Neural cell (in vitro differentiated cells): ENCODE data around the gene HSD11B2. TPM values are rescaled to one million over a fixed set of nuclear protein-coding genes. Genes with fewer than 3 reads are reported as not detected.

ENCODE experiments used
- H2AFZ ChIP-seq: fragments of 200-600, 300-800 bp; sonication (generic), shearing (Covaris generic); 2 replicates; pipeline ENCODE4 v1.6.0; 2014; ENCODE audit warnings: low read depth, mild to moderate bottlenecking, antibody characterized with exemption, low read length, moderate library complexity
- H3F3A ChIP-seq: fragments of 200-600 bp; shearing (Covaris generic); 2 replicates; pipeline ENCODE4 v1.6.1; 2016; ENCODE audit warnings: mild to moderate bottlenecking, moderate library complexity, mixed read lengths, antibody characterized with exemption, low read length; ENCODE audit not compliant: insufficient read depth, poor library complexity, severe bottlenecking
- H3K27ac ChIP-seq: fragments of 200-600, 300-800 bp; sonication (generic), shearing (Covaris generic); 2 replicates; pipeline ENCODE4 v1.5.1; 2014; ENCODE audit warnings: mild to moderate bottlenecking, low read length, moderate library complexity
- H3K27me3 ChIP-seq: fragments of 300-800, 200-600 bp; sonication (generic), shearing (Covaris generic); 2 replicates; pipeline ENCODE4 v1.6.0; 2014; ENCODE audit warnings: mild to moderate bottlenecking, low read depth, low read length, moderate library complexity; ENCODE audit not compliant: insufficient read depth
- H3K36me3 ChIP-seq: fragments of 300-800, 200-600 bp; sonication (generic), shearing (Covaris generic); 2 replicates; pipeline ENCODE4 v1.5.1; 2014; ENCODE audit warnings: mild to moderate bottlenecking, antibody characterized with exemption, low read length, moderate library complexity; ENCODE audit not compliant: insufficient read depth
- H3K4me2 ChIP-seq: fragments of 300-800, 200-600 bp; sonication (generic), shearing (Covaris generic); 2 replicates; pipeline ENCODE4 v1.6.0; 2014; ENCODE audit warnings: mild to moderate bottlenecking, low read length
- H3K4me3 ChIP-seq: fragments of 300-800, 200-600 bp; sonication (generic), shearing (Covaris generic); 2 replicates; pipeline ENCODE4 v1.5.1; 2014; ENCODE audit warnings: mild to moderate bottlenecking, low read length, moderate library complexity
- H3K79me2 ChIP-seq: fragments of 200-600 bp; shearing (Covaris generic); replicated peaks from 2 replicates; pipeline ENCODE4 v1.6.0; 2014; ENCODE audit warnings: mild to moderate bottlenecking, low read length, moderate library complexity; ENCODE audit not compliant: insufficient read depth
- H3K9ac ChIP-seq: fragments of 300-800, 200-600 bp; sonication (generic), shearing (Covaris generic); 2 replicates; pipeline ENCODE4 v1.6.1; 2016; ENCODE audit warnings: mild to moderate bottlenecking, low read length, mixed read lengths
- H3K9me2 ChIP-seq: fragments of 200-600 bp; shearing (Covaris generic); 2 replicates; pipeline ENCODE4 v1.6.1; 2016; ENCODE audit warnings: mild to moderate bottlenecking, low read length, mixed read lengths; ENCODE audit not compliant: insufficient read depth
- H3K9me3 ChIP-seq: fragments of 200-600, 300-800 bp; sonication (generic), shearing (Covaris generic); 2 replicates; pipeline ENCODE4 v1.6.1; 2016; ENCODE audit warnings: mild to moderate bottlenecking, mixed run types, low read length, moderate library complexity, mixed read lengths
- H4K20me1 ChIP-seq: fragments of 200-600 bp; shearing (Covaris generic); 2 replicates; pipeline ENCODE4 v1.6.1; 2016; ENCODE audit warnings: mild to moderate bottlenecking, mixed run types; ENCODE audit not compliant: insufficient read depth
- EP300 ChIP-seq: fragments of 450-650 bp; conservative IDR thresholded peaks from 2 replicates; pipeline ENCODE4 v1.6.1; 2014; ENCODE audit warnings: antibody characterized with exemption, mild to moderate bottlenecking, moderate library complexity; ENCODE audit not compliant: poor library complexity, severe bottlenecking
- EZH2 ChIP-seq: fragments of 200-600, 300-800 bp; shearing (Covaris generic), sonication (generic); IDR thresholded peaks from 2 replicates; pipeline ENCODE4 v1.6.1; 2014; ENCODE audit warnings: antibody characterized with exemption, low read length, borderline replicate concordance, mild to moderate bottlenecking; ENCODE audit not compliant: insufficient read depth, poor library complexity, severe bottlenecking
- MXI1 ChIP-seq: fragments of 450-650 bp; conservative IDR thresholded peaks from 2 replicates; pipeline ENCODE4 v1.6.1; 2014; ENCODE audit warnings: antibody characterized with exemption, mild to moderate bottlenecking; ENCODE audit not compliant: poor library complexity, severe bottlenecking
- POLR2AphosphoS5 ChIP-seq: IDR thresholded peaks from 2 replicates; pipeline ENCODE4 v1.6.1; 2012
- RAD21 ChIP-seq: fragments of 450-650 bp; conservative IDR thresholded peaks from 2 replicates; pipeline ENCODE4 v1.6.1; 2014; ENCODE audit warnings: antibody characterized with exemption, mild to moderate bottlenecking, moderate library complexity
- SMC3 ChIP-seq: fragments of 450-650 bp; conservative IDR thresholded peaks from 2 replicates; pipeline ENCODE4 v1.6.1; 2014; ENCODE audit warnings: antibody characterized with exemption, mild to moderate bottlenecking, moderate library complexity; ENCODE audit not compliant: poor library complexity
- TAF1 ChIP-seq: IDR thresholded peaks from 2 replicates; pipeline ENCODE4 v1.6.1; 2012; ENCODE audit warnings: low read depth
- polyA plus RNA-seq: library from polyadenylated mRNA; depleted of rRNA; stranded (reverse); fragments of >200 nt; gene quantifications from 2 replicates; pipeline ENCODE4 v1.2.3, GENCODE V29; 2014
- TF ChIP-seq, protein P1 (sequence below): fragments of 450-650 bp; IDR thresholded peaks from 2 replicates; pipeline ENCODE4 v1.5.1; 2014; ENCODE audit warnings: antibody characterized with exemption, mild to moderate bottlenecking, moderate library complexity; ENCODE audit not compliant: poor library complexity, severe bottlenecking
- TF ChIP-seq, protein P2 (sequence below): IDR thresholded peaks from 2 replicates; pipeline ENCODE4 v1.6.1; 2012; ENCODE audit warnings: borderline replicate concordance

Gene HSD11B2
- polyA plus RNA-seq, 1 donor from 2014 or later: 0.24 TPM

- Histone ChIP-seq H3K36me3 (no peaks in the 10 kb centered on the region), H3K9ac (no peak overlapping the region), H4K20me1 (no peaks in the 10 kb centered on the region), H3F3A (no peaks in the 10 kb centered on the region), H3K79me2 (no peaks in the 10 kb centered on the region), H3K9me3 (no peaks in the 10 kb centered on the region), H3K4me2 (no peak overlapping the region), H3K27me3 (no peaks in the 10 kb centered on the region), H3K27ac (no peak overlapping the region), H3K4me3 (no peak overlapping the region), H2AFZ (no peak overlapping the region), H3K9me2 (no peaks in the 10 kb centered on the region)
- TF ChIP-seq EZH2 (no peak), TAF1 (no peak), RAD21 (no peak), POLR2AphosphoS5 (no peak), SMC3 (no peak), MXI1 (no peak), EP300 (no peak)
- TF ChIP-seq, protein P1, sequence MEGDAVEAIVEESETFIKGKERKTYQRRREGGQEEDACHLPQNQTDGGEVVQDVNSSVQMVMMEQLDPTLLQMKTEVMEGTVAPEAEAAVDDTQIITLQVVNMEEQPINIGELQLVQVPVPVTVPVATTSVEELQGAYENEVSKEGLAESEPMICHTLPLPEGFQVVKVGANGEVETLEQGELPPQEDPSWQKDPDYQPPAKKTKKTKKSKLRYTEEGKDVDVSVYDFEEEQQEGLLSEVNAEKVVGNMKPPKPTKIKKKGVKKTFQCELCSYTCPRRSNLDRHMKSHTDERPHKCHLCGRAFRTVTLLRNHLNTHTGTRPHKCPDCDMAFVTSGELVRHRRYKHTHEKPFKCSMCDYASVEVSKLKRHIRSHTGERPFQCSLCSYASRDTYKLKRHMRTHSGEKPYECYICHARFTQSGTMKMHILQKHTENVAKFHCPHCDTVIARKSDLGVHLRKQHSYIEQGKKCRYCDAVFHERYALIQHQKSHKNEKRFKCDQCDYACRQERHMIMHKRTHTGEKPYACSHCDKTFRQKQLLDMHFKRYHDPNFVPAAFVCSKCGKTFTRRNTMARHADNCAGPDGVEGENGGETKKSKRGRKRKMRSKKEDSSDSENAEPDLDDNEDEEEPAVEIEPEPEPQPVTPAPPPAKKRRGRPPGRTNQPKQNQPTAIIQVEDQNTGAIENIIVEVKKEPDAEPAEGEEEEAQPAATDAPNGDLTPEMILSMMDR: no peak
- TF ChIP-seq, protein P2, sequence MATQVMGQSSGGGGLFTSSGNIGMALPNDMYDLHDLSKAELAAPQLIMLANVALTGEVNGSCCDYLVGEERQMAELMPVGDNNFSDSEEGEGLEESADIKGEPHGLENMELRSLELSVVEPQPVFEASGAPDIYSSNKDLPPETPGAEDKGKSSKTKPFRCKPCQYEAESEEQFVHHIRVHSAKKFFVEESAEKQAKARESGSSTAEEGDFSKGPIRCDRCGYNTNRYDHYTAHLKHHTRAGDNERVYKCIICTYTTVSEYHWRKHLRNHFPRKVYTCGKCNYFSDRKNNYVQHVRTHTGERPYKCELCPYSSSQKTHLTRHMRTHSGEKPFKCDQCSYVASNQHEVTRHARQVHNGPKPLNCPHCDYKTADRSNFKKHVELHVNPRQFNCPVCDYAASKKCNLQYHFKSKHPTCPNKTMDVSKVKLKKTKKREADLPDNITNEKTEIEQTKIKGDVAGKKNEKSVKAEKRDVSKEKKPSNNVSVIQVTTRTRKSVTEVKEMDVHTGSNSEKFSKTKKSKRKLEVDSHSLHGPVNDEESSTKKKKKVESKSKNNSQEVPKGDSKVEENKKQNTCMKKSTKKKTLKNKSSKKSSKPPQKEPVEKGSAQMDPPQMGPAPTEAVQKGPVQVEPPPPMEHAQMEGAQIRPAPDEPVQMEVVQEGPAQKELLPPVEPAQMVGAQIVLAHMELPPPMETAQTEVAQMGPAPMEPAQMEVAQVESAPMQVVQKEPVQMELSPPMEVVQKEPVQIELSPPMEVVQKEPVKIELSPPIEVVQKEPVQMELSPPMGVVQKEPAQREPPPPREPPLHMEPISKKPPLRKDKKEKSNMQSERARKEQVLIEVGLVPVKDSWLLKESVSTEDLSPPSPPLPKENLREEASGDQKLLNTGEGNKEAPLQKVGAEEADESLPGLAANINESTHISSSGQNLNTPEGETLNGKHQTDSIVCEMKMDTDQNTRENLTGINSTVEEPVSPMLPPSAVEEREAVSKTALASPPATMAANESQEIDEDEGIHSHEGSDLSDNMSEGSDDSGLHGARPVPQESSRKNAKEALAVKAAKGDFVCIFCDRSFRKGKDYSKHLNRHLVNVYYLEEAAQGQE: no peak
Observed at GRCh38 chr16:67388591-67388990, 42.3 kb upstream of the HSD11B2 start.

DNA sequence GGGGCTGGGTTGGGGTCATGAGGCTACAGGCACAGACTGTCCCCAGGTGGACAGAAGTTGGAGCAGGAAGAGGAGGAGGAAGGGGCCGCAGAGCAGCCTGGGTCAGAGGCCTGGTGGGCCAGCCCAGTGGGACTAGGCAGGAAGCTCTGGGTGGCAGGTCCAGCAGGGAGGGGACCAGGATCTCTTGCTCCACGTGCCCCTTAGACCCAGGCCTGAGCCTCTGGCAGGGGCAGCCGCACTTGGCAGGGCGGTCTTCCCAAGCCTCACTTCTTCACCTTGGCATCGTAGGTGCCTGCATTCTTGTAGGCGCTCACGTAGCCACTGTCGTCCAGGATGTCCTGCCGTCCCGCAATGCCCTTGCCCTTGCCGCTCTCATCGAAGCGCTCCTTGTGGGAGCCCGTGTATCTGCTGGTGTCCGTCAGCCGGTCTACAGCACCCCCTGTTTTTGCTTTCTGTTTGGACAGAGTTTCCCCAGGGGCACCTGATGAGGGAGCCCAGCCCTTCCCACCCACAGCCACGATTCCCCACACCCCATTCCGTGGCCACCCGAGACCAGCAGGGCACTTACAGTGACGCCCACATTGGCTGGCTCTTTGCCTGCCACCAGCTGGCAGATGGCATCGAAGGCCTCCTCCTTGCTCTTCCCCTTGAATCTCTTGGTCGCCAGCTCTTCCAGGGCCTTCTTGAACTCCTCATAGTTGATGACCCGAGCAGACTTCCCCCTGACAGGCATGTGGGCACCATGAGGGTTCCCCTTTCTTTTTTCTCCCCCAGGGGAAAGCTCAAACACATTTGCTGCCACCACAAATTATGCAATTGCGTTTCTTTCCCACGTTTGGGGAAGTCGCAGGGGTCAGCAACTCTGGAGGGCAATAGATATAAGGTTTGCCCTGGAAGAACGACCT, 40.8 kb upstream of the HSD11B2 start:
- no peaks in the 10 kb centered on the region for H3F3A ChIP-seq
- H3K27ac ChIP-seq: no peak overlapping the region
- no peak overlapping the region for H3K9ac ChIP-seq
- H3K9me2 ChIP-seq: no peaks in the 10 kb centered on the region
- no peaks in the 10 kb centered on the region for H3K79me2 ChIP-seq
- no peak overlapping the region for H2AFZ ChIP-seq
- H3K36me3 ChIP-seq: no peaks in the 10 kb centered on the region
- no peaks in the 10 kb centered on the region for H4K20me1 ChIP-seq
- no peak overlapping the region for H3K4me3 ChIP-seq
- no peak overlapping the region for H3K4me2 ChIP-seq
- H3K27me3 ChIP-seq: no peaks in the 10 kb centered on the region
- no peak for TF ChIP-seq TAF1
- TF ChIP-seq POLR2AphosphoS5: no peak
- TF ChIP-seq, protein P2: no peak
- TF ChIP-seq SMC3: no peak
- TF ChIP-seq RAD21: no peak
- no peak for TF ChIP-seq EP300
- TF ChIP-seq EZH2: no peak
- TF ChIP-seq, protein P1: no peak
- no peak for TF ChIP-seq MXI1
- H3K9me3 ChIP-seq: no peaks in the 10 kb centered on the region
